H1 (cell line): ENCODE measurements around the gene RNF133. TPM values are rescaled to one million over a fixed set of nuclear protein-coding genes. Genes with fewer than 3 reads are reported as not detected.

Experiments used
- CTCF ChIA-PET: fragments of 300-600 bp; sonication (Branson Sonifier 250); formaldehyde crosslinking; loops from one replicate; lab custom pipeline; 2021; ENCODE audit not compliant: partially characterized antibody; lab: Charles Lee
- POLR2A ChIA-PET: fragments of 300-600 bp; sonication (Branson Sonifier 250); formaldehyde crosslinking; loops from one replicate; lab custom pipeline; 2021; ENCODE audit warnings: inconsistent platforms; ENCODE audit not compliant: partially characterized antibody; lab: Charles Lee
- DNase-seq, 2 experiments: peaks; one replicate each; pipeline versions ENCODE4 v3.0.0 to v3.0.0-alpha.2; 2010 to 2022; ENCODE audit warnings: low spot score in 2 of 2, low read depth in 1 of 2, mixed read lengths in 1 of 2
- FAIRE-seq: peaks from 2 replicates; lab custom pipeline; 2011; peaks lifted over from hg19 to GRCh38; lab: Jason Lieb, UNC
- H2AFZ ChIP-seq: 2 replicates; pipeline ENCODE4 v1.8.1; 2012; ENCODE audit warnings: low read length, inconsistent platforms
- H2AK5ac ChIP-seq: 2 replicates; pipeline ENCODE4 v1.6.1; 2013; ENCODE audit warnings: low read depth, low read length
- H2BK120ac ChIP-seq: replicated peaks from 2 replicates; pipeline ENCODE3; 2013; ENCODE audit warnings: low read depth, low read length, inconsistent platforms
- H2BK12ac ChIP-seq: 2 replicates; pipeline ENCODE4 v1.6.1; 2013; ENCODE audit warnings: low read depth, low read length
- H2BK15ac ChIP-seq: 2 replicates; pipeline ENCODE4 v1.6.1; 2013; ENCODE audit warnings: low read length
- H2BK20ac ChIP-seq: 2 replicates; pipeline ENCODE4 v1.6.1; 2013; ENCODE audit warnings: low read length
- H2BK5ac ChIP-seq: 2 replicates; pipeline ENCODE4 v1.6.1; 2013; ENCODE audit warnings: low read depth, low read length
- H3K14ac ChIP-seq: 2 replicates; pipeline ENCODE4 v1.6.1; 2013; ENCODE audit warnings: inconsistent platforms; ENCODE audit not compliant: insufficient read length
- H3K18ac ChIP-seq: 2 replicates; pipeline ENCODE4 v1.6.1; 2013; ENCODE audit warnings: low read length; ENCODE audit errors: extremely low read depth
- H3K23ac ChIP-seq: 2 replicates; pipeline ENCODE4 v1.6.1; 2013; ENCODE audit warnings: inconsistent platforms; ENCODE audit not compliant: insufficient read length
- H3K23me2 ChIP-seq: 2 replicates; pipeline ENCODE4 v1.6.1; 2013; ENCODE audit warnings: low read depth, low read length
- H3K27ac ChIP-seq: 2 replicates; pipeline ENCODE4 v1.6.1; 2011; ENCODE audit warnings: low read depth, low read length, inconsistent platforms
- H3K27me3 ChIP-seq, 4 experiments: replicated peaks in 1 of 4; 1 replicate in 1 of 4; 2 replicates in 3 of 4; pipeline versions ENCODE4 v1.6.1 to v1.8.1; 2011 to 2013; ENCODE audit warnings: low read length in 3 of 4, mild to moderate bottlenecking in 3 of 4, inconsistent platforms in 2 of 4, mixed read lengths in 2 of 4, moderate library complexity in 1 of 4; ENCODE audit not compliant: control insufficient read depth in 3 of 4, insufficient read depth in 3 of 4; ENCODE audit errors: extremely low read depth in 1 of 4
- H3K36me3 ChIP-seq, 4 experiments: 2 replicates each; pipeline versions ENCODE4 v1.6.1 to v1.8.1; 2011 to 2013; ENCODE audit warnings: mild to moderate bottlenecking in 4 of 4, low read length in 3 of 4, moderate library complexity in 2 of 4, control low read depth in 1 of 4, inconsistent platforms in 1 of 4; ENCODE audit not compliant: insufficient read depth in 4 of 4, control insufficient read depth in 2 of 4
- H3K4ac ChIP-seq: replicated peaks from 2 replicates; pipeline ENCODE3; 2013; ENCODE audit warnings: low read length, low read depth, mixed read lengths, inconsistent platforms; ENCODE audit not compliant: insufficient read length
- H3K4me1 ChIP-seq, 4 experiments: replicated peaks in 1 of 4; 1 replicate in 1 of 4; 2 replicates in 3 of 4; pipeline versions ENCODE4 v1.6.1 to v1.8.1; 2011 to 2013; ENCODE audit warnings: low read length in 3 of 4, inconsistent platforms in 2 of 4, mixed read lengths in 1 of 4; ENCODE audit not compliant: insufficient read depth in 4 of 4, control insufficient read depth in 3 of 4
- H3K4me2 ChIP-seq, 2 experiments: 2 replicates each; pipeline versions ENCODE4 v1.6.1 to v1.8.1; 2011 to 2013; ENCODE audit warnings: low read depth in 2 of 2, low read length in 2 of 2, control low read depth in 1 of 2, inconsistent platforms in 1 of 2, mild to moderate bottlenecking in 1 of 2; ENCODE audit not compliant: insufficient read depth in 1 of 2
- H3K4me3 ChIP-seq, 4 experiments: fragments of 200-600, 300-600 bp in 1 of 4; sonication (generic), shearing (Covaris generic), sonication (Bioruptor Twin) in 1 of 4; 2 replicates each; pipeline versions ENCODE4 v1.5.1 to v1.8.1; 2011 to 2016; ENCODE audit warnings: low read length in 4 of 4, low read depth in 3 of 4, control low read depth in 2 of 4, inconsistent platforms in 2 of 4, mild to moderate bottlenecking in 2 of 4, mixed read lengths in 1 of 4, moderate library complexity in 1 of 4; ENCODE audit not compliant: insufficient read depth in 2 of 4; ENCODE audit errors: extremely low read depth in 1 of 4
- H3K56ac ChIP-seq: replicated peaks from 2 replicates; pipeline ENCODE3; 2013; ENCODE audit warnings: low read depth, mild to moderate bottlenecking, mixed read lengths, low read length, inconsistent platforms; ENCODE audit not compliant: insufficient read length
- H3K79me1 ChIP-seq: 2 replicates; pipeline ENCODE4 v1.6.1; 2013; ENCODE audit warnings: low read depth, low read length, control low read depth
- H3K79me2 ChIP-seq, 2 experiments: 2 replicates each; pipeline versions ENCODE4 v1.6.1 to v1.8.1; 2012 to 2013; ENCODE audit warnings: low read length in 2 of 2, mild to moderate bottlenecking in 2 of 2, inconsistent platforms in 1 of 2; ENCODE audit not compliant: insufficient read depth in 2 of 2, control insufficient read depth in 1 of 2
- H3K9ac ChIP-seq, 4 experiments: replicated peaks in 1 of 4; 1 replicate in 1 of 4; 2 replicates in 3 of 4; pipeline versions ENCODE4 v1.6.1 to v1.8.1; 2011 to 2013; ENCODE audit warnings: low read depth in 3 of 4, low read length in 3 of 4, control low read depth in 2 of 4, mild to moderate bottlenecking in 2 of 4, moderate library complexity in 2 of 4, inconsistent platforms in 1 of 4; ENCODE audit errors: extremely low read depth in 1 of 4
- H3K9me3 ChIP-seq, 2 experiments: 2 replicates each; pipeline versions ENCODE4 v1.6.1 to v1.8.1; 2012 to 2013; ENCODE audit warnings: mild to moderate bottlenecking in 2 of 2, moderate library complexity in 2 of 2, control low read depth in 1 of 2, inconsistent platforms in 1 of 2, low read depth in 1 of 2, low read length in 1 of 2, mixed read lengths in 1 of 2; ENCODE audit not compliant: insufficient read depth in 2 of 2
- H4K20me1 ChIP-seq, 2 experiments: replicated peaks in 1 of 2; 2 replicates each; pipeline versions ENCODE3 to v1.8.1; 2011 to 2013; ENCODE audit warnings: inconsistent platforms in 2 of 2, low read length in 2 of 2, mild to moderate bottlenecking in 1 of 2; ENCODE audit not compliant: insufficient read depth in 2 of 2, control insufficient read depth in 1 of 2
- H4K5ac ChIP-seq: 2 replicates; pipeline ENCODE4 v1.6.1; 2013; ENCODE audit warnings: low read length, low read depth, mixed read lengths, inconsistent platforms; ENCODE audit not compliant: insufficient read length
- H4K8ac ChIP-seq: 2 replicates; pipeline ENCODE4 v1.8.0; 2013; ENCODE audit warnings: mild to moderate bottlenecking, moderate library complexity, low read length, inconsistent platforms; ENCODE audit not compliant: insufficient read depth; ENCODE audit errors: extremely low read depth
- H4K91ac ChIP-seq: replicated peaks from 2 replicates; pipeline ENCODE3; 2013; ENCODE audit warnings: low read length, mixed read lengths, inconsistent platforms; ENCODE audit not compliant: insufficient read length
- ASH2L ChIP-seq: fragments of 200-600, 300-600 bp; sonication (generic); IDR thresholded peaks from one replicate; pipeline ENCODE4 v1.7.1; 2017; ENCODE audit warnings: low read length
- BRCA1 ChIP-seq: IDR thresholded peaks from 2 replicates; pipeline ENCODE4 v1.6.1; 2012; ENCODE audit warnings: low read depth, low read length, improper control_type of control experiment
- CEBPB ChIP-seq: IDR thresholded peaks from 2 replicates; pipeline ENCODE4 v1.6.1; 2012; ENCODE audit warnings: low read depth, low read length
- EP300 ChIP-seq, 2 experiments: IDR thresholded peaks; 1 replicate in 1 of 2; 2 replicates in 1 of 2; pipeline ENCODE4 v1.6.1; 2011 to 2012; ENCODE audit warnings: low read depth in 2 of 2, low read length in 2 of 2, mild to moderate bottlenecking in 2 of 2, borderline replicate concordance in 1 of 2, inconsistent platforms in 1 of 2, moderate library complexity in 1 of 2
- GABPA ChIP-seq: IDR thresholded peaks from 2 replicates; pipeline ENCODE4 v1.6.1; 2011; ENCODE audit warnings: mild to moderate bottlenecking, low read length, moderate library complexity, borderline replicate concordance; ENCODE audit not compliant: insufficient read depth
- KDM1A ChIP-seq: fragments of 200-600, 300-600 bp; sonication (generic); IDR thresholded peaks from 2 replicates; pipeline ENCODE4 v1.7.1; 2016; ENCODE audit warnings: mild to moderate bottlenecking, low read length, borderline replicate concordance
- NANOG ChIP-seq: IDR thresholded peaks from 2 replicates; pipeline ENCODE4 v1.6.1; 2011; ENCODE audit warnings: low read length, low read depth, mild to moderate bottlenecking, inconsistent platforms; ENCODE audit not compliant: insufficient read depth, poor library complexity, severe bottlenecking
- PHF8 ChIP-seq: fragments of 200-600 bp; sonication (generic); conservative IDR thresholded peaks from 2 replicates; pipeline ENCODE4 v1.7.1; 2012; ENCODE audit warnings: low read depth, mild to moderate bottlenecking, inconsistent platforms, low read length, moderate library complexity
- POLR2A ChIP-seq, 2 experiments: IDR thresholded peaks; 1 replicate in 1 of 2; 2 replicates in 1 of 2; pipeline ENCODE4 v1.6.1; 2011; ENCODE audit warnings: low read depth in 2 of 2, low read length in 2 of 2, mild to moderate bottlenecking in 2 of 2; ENCODE audit errors: control extremely low read depth in 1 of 2
- RNF2 ChIP-seq: fragments of 200-900, 300-1000 bp; sonication (generic); IDR thresholded peaks from 2 replicates; pipeline ENCODE4 v1.7.1; 2016; ENCODE audit warnings: borderline replicate concordance, low read depth, mild to moderate bottlenecking, antibody characterized with exemption, low read length; ENCODE audit not compliant: poor library complexity, severe bottlenecking; ENCODE audit errors: missing control alignments
- SIN3A ChIP-seq, 2 experiments: IDR thresholded peaks in 1 of 2; conservative IDR thresholded peaks in 1 of 2; 2 replicates each; pipeline ENCODE4 v1.6.1; 2011 to 2012; ENCODE audit warnings: low read length in 2 of 2, improper control_type of control experiment in 1 of 2, low read depth in 1 of 2, mild to moderate bottlenecking in 1 of 2
- SP1 ChIP-seq: IDR thresholded peaks from 2 replicates; pipeline ENCODE4 v1.6.1; 2011; ENCODE audit warnings: low read depth, low read length
- WGBS, 2 experiments: shearing (Covaris generic) in 1 of 2; methylation state at CpG; one replicate each; pipeline versions ENCODE4 v1.1.6 to v1.1.7; 2013 to 2015; ENCODE audit warnings: low lambda C conversion rate in 2 of 2, mixed read lengths in 2 of 2, inconsistent platforms in 1 of 2, low coverage in 1 of 2, missing lambda C conversion rate in 1 of 2; ENCODE audit not compliant: insufficient replicate concordance in 2 of 2, insufficient coverage in 1 of 2, insufficient read length in 1 of 2; ENCODE audit errors: extremely low coverage in 1 of 2, missing lambda C conversion rate in 1 of 2; 5-methylcytosine and 5-hydroxymethylcytosine counted together
- polyA plus RNA-seq, 7 experiments: library from polyadenylated mRNA; depleted of rRNA in 3 of 7; stranded (reverse) in 5 of 7; unstranded in 2 of 7; fragments of >200 nt in 5 of 7; fragments of 200-250 nt in 2 of 7; gene quantifications; 1 replicate in 5 of 7; 2 replicates in 1 of 7; 4 replicates in 1 of 7; pipeline versions ENCODE4 v1.2.1 to v1.2.3, GENCODE V29; 2011 to 2013; ENCODE audit warnings: missing spikeins in 2 of 7, mixed read lengths in 2 of 7
- total RNA-seq: library from RNA; stranded (reverse); fragmentation: NEBNext Ultra II Directional; extraction: Animal tissue kit (Norgen Biotek cat#: 25700); gene quantifications from 2 replicates; pipeline ENCODE4 v1.2.1, GENCODE V29; 2021

Gene RNF133
- total and polyA plus RNA-seq, 2 of the 8 experiments (the other 6 are each of a cell fraction or from before 2014, with no cell fraction given) = 0.09 to 0.39 TPM

DNA sequence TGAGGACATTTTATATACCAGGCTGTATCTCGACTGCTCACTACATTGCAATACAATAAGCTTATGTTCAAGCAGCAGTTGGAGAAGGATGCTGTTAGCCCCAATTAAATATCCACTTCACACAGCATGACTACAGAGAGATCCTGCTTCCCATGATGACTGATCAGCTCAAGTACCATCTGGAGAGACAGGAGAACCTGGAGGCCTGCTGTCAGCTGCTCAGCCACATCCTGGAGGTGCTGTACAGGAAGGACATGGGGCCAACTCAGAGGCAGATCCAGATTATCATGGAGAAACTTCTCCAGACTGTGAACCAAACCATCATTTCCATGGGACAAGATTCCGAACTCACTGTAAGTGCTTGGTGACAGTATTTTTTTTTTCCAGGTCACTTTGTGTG, 22.5 kb downstream of the RNF133 start:
- Histone ChIP-seq H3K9ac (no peak overlapping the region), H3K79me2 (peaks cover 0 to 11% of the 10 kb centered on the region in 2 experiments; a peak in 2 of 4 replicates), H3K23ac (no peak overlapping the region), H3K9me3 (peaks cover 3 to 8% of the 10 kb centered on the region in 2 experiments; a peak in 2 of 4 replicates), H2BK5ac (peak overlapping the region; percentile 66; the same call in 1 of the 2 replicates), H3K79me1 (no peaks in the 10 kb centered on the region), H3K27me3 (peaks cover 0 to 2% (median 0%) of the 10 kb centered on the region in 4 experiments; a peak in 1 of 7 replicates), H3K36me3 (peaks cover 0 to 4% (median 0%) of the 10 kb centered on the region in 4 experiments; a peak in 1 of 8 replicates), H4K91ac (no peak overlapping the region), H4K8ac (no peak overlapping the region), H3K4me1 (peaks cover 6 to 30% (median 19%) of the 10 kb centered on the region in 4 experiments), H3K27ac (0 out of 2 replicates have a peak overlapping the region, but pooled peaks have one; percentile 4), H2AK5ac (peak overlapping the region; percentile 91; the same call in 1 of the 2 replicates), H3K4me3 (no peak overlapping the region), H3K18ac (no peak overlapping the region), H2BK120ac (peak overlapping the region; percentile 2), H2AFZ (no peak overlapping the region), H2BK20ac (peak overlapping the region; percentile 98), H2BK15ac (peak overlapping the region; percentile 53), H4K20me1 (no peaks in the 10 kb centered on the region), H3K4me2 (0 out of 4 replicates have a peak overlapping the region, but pooled peaks of 1 of the 2 experiments have one; percentile 40), H4K5ac (no peak overlapping the region), H3K14ac (no peak overlapping the region), H3K23me2 (no peaks in the 10 kb centered on the region), H2BK12ac (peak overlapping the region; percentile 91), H3K56ac (no peak overlapping the region), H3K4ac (no peak overlapping the region)
- DNase-seq (no peak), FAIRE-seq (peak; percentile 28)
- WGBS, 2 experiments = 87% methylated on average over 2 of the region's 2 CpGs; no CpG with 5 or more reads in 1 of the 2 experiments
- ChIA-PET POLR2A (interaction anchor here (1.1 to 1.4 kb wide), 2 partner anchors 12 to 60 kb away, joined by 4 read pairs; no protein-coding TSS in a partner anchor), CTCF (interaction anchor here (0.6 to 2.6 kb wide), 3 partner anchors 10 to 616 kb away, joined by 3 to 10 read pairs (median 5); no protein-coding TSS in a partner anchor)
- TF ChIP-seq KDM1A (no peak), NANOG (no peak), CEBPB (no peak), GABPA (no peak), POLR2A (IDR thresholded peaks at IDR 0.05; ENCODE audit: control extremely low read depth in 1 of 2, low read depth in 2 of 2, low read length in 2 of 2) (no peak), BRCA1 (no peak), RNF2 (no peak), ASH2L (no peak), EP300 (IDR thresholded peaks at IDR 0.05; ENCODE audit: borderline replicate concordance in 1 of 2, low read depth in 2 of 2, low read length in 2 of 2) (no peak), PHF8 (no peak), SIN3A (conservative IDR thresholded peaks at IDR 0.05 in 1 of 2, IDR thresholded peaks at IDR 0.05 in 1 of 2; ENCODE audit: low read depth in 1 of 2, low read length in 2 of 2) (no peak), SP1 (no peak)
